Endothelial cell of umbilical vein (primary cell): Measurements from ENCODE around the gene REG3G. TPM values are rescaled to one million over a fixed set of nuclear protein-coding genes. Genes with fewer than 3 reads are reported as not detected.
"Not testable (repeated sequence)": the region's sequence is repeated elsewhere in the genome, so short reads cannot be mapped to it uniquely, and the experiment has no call there.

Experiments
- BruUV-seq: library from RNA; stranded (reverse); fragments of 400-500 nt; replicated peaks from 2 replicates; lab custom pipeline; 2021; lab: Mats Ljungman, UMichigan
- CTCF ChIA-PET: fragments of 300-600, 350-600 bp; sonication (Branson Sonifier 250); formaldehyde crosslinking; loops from one replicate; lab custom pipeline; 2021; ENCODE audit warnings: antibody characterized with exemption, inconsistent platforms; lab: Charles Lee
- POLR2A ChIA-PET: fragments of 300-600, 350-600 bp; sonication (Branson Sonifier 250); formaldehyde crosslinking; loops from one replicate; lab custom pipeline; 2021; ENCODE audit warnings: antibody characterized with exemption, inconsistent platforms; lab: Charles Lee
- DNase-seq: peaks from one replicate; pipeline ENCODE4 v3.0.0-alpha.2; 2011; ENCODE audit warnings: low read depth, low spot score
- FAIRE-seq: peaks from 2 replicates; lab custom pipeline; 2011; peaks lifted over from hg19 to GRCh38; lab: Jason Lieb, UNC
- H2AFZ ChIP-seq: 2 replicates; pipeline ENCODE4 v1.6.0; 2012; ENCODE audit warnings: low read depth, low read length, control low read depth, inconsistent platforms
- H3K27ac ChIP-seq: 2 replicates; pipeline ENCODE4 v1.5.1; 2011; ENCODE audit warnings: low read depth, mild to moderate bottlenecking, control low read depth, low read length, moderate library complexity; ENCODE audit not compliant: insufficient read depth
- H3K27me3 ChIP-seq, 2 experiments: 2 replicates each; pipeline versions ENCODE4 v1.6.0 to v1.6.1; 2011; ENCODE audit warnings: low read length in 2 of 2, mixed read lengths in 1 of 2; ENCODE audit not compliant: control insufficient read depth in 2 of 2, insufficient read depth in 2 of 2
- H3K36me3 ChIP-seq, 2 experiments: 2 replicates in 1 of 2; 3 replicates in 1 of 2; pipeline ENCODE4 v1.5.1; 2011; ENCODE audit warnings: low read length in 2 of 2, mild to moderate bottlenecking in 1 of 2, moderate library complexity in 1 of 2; ENCODE audit not compliant: control insufficient read depth in 2 of 2, insufficient read depth in 2 of 2; ENCODE audit errors: extremely low read depth in 1 of 2
- H3K4me1 ChIP-seq: 3 replicates; pipeline ENCODE4 v1.5.1; 2011; ENCODE audit warnings: mild to moderate bottlenecking, low read length; ENCODE audit not compliant: control insufficient read depth, insufficient read depth; ENCODE audit errors: extremely low read depth
- H3K4me2 ChIP-seq: 2 replicates; pipeline ENCODE4 v1.6.1; 2011; ENCODE audit warnings: low read length, control low read depth, mixed read lengths; ENCODE audit not compliant: insufficient read depth
- H3K4me3 ChIP-seq, 3 experiments: fragments of 200-600 bp in 1 of 3; sonication (generic), shearing (Covaris generic) in 1 of 3; replicated peaks in 1 of 3; 2 replicates each; pipeline ENCODE4 v1.5.1; 2011 to 2016; ENCODE audit warnings: control low read depth in 3 of 3, low read length in 3 of 3, mild to moderate bottlenecking in 2 of 3, inconsistent platforms in 1 of 3, low read depth in 1 of 3, moderate library complexity in 1 of 3; ENCODE audit not compliant: insufficient read depth in 1 of 3
- H3K79me2 ChIP-seq: 2 replicates; pipeline ENCODE4 v1.6.0; 2012; ENCODE audit warnings: low read length, inconsistent platforms; ENCODE audit not compliant: control insufficient read depth, insufficient read depth
- H3K9ac ChIP-seq: replicated peaks from 2 replicates; pipeline ENCODE3; 2011; ENCODE audit warnings: low read length, control low read depth; ENCODE audit not compliant: insufficient read depth; ENCODE audit errors: extremely low read depth
- H3K9me1 ChIP-seq: replicated peaks from 3 replicates; pipeline ENCODE4 v1.6.0; 2011; ENCODE audit warnings: mild to moderate bottlenecking, low read length; ENCODE audit not compliant: control insufficient read depth, insufficient read depth; ENCODE audit errors: extremely low read depth
- H3K9me3 ChIP-seq: replicated peaks from 2 replicates; pipeline ENCODE4 v1.5.1; 2012; ENCODE audit warnings: low read length, inconsistent platforms; ENCODE audit not compliant: control insufficient read depth, insufficient read depth
- H4K20me1 ChIP-seq: replicated peaks from 2 replicates; pipeline ENCODE3; 2011; ENCODE audit warnings: mild to moderate bottlenecking, low read length; ENCODE audit not compliant: control insufficient read depth, insufficient read depth; ENCODE audit errors: extremely low read depth
- CTCF ChIP-seq, 2 donors: IDR thresholded peaks; 1 replicate in 1 of 2; 2 replicates in 1 of 2; pipeline ENCODE4 v1.5.1; 2011; ENCODE audit warnings: low read length in 2 of 2, mild to moderate bottlenecking in 2 of 2, moderate library complexity in 2 of 2, control low read depth in 1 of 2, inconsistent platforms in 1 of 2, low read depth in 1 of 2; ENCODE audit not compliant: insufficient read depth in 1 of 2; ENCODE audit errors: extremely low read depth in 1 of 2
- EZH2 ChIP-seq: IDR thresholded peaks from 2 replicates; pipeline ENCODE4 v1.6.1; 2012; ENCODE audit warnings: borderline replicate concordance, low read depth, mild to moderate bottlenecking, moderate library complexity, low read length, inconsistent platforms; ENCODE audit not compliant: severe bottlenecking
- FOS ChIP-seq: IDR thresholded peaks from 2 replicates; pipeline ENCODE4 v1.6.1; 2011; ENCODE audit warnings: mild to moderate bottlenecking, low read length, moderate library complexity, borderline replicate concordance; ENCODE audit not compliant: insufficient read depth
- GATA2 ChIP-seq: IDR thresholded peaks from 2 replicates; pipeline ENCODE4 v1.7.0; 2011; ENCODE audit warnings: low read depth, mild to moderate bottlenecking, moderate library complexity, mixed read lengths, low read length; ENCODE audit not compliant: insufficient read length, insufficient read depth
- JUN ChIP-seq: IDR thresholded peaks from 2 replicates; pipeline ENCODE4 v1.6.1; 2011; ENCODE audit warnings: borderline replicate concordance, low read depth; ENCODE audit not compliant: insufficient read length, insufficient read depth
- MAX ChIP-seq: IDR thresholded peaks from 2 replicates; pipeline ENCODE4 v1.6.1; 2011; ENCODE audit not compliant: insufficient read depth, insufficient read length
- MYC ChIP-seq: IDR thresholded peaks from one replicate; pipeline ENCODE4 v1.6.1; 2011; ENCODE audit warnings: mild to moderate bottlenecking, low read depth, low read length
- POLR2A ChIP-seq: IDR thresholded peaks from 2 replicates; pipeline ENCODE4 v1.6.1; 2012; ENCODE audit warnings: low read depth, mild to moderate bottlenecking, control low read depth, low read length
- POLR2AphosphoS5 ChIP-seq: IDR thresholded peaks from 2 replicates; pipeline ENCODE4 v1.6.1; 2012; ENCODE audit warnings: low read depth, mild to moderate bottlenecking, control low read depth, low read length, moderate library complexity; ENCODE audit not compliant: insufficient read depth
- dilution Hi-C: fragments of 300-500 bp; cut with MboI; formaldehyde crosslinking; loops from one replicate; pipeline ENCODE4 v1.15.0; 2019; ENCODE audit warnings: low sequenced_read_pairs; ENCODE audit not compliant: extremely low pct_ligation_motif_present
- intact Hi-C: fragments of 100-400 bp; cut with micrococcal nuclease; formaldehyde crosslinking; loops from one replicate; pipeline ENCODE4 v1.10.0; 2022
- polyA plus RNA-seq, 4 experiments: library from polyadenylated mRNA; depleted of rRNA in 3 of 4; stranded (reverse) in 3 of 4; unstranded in 1 of 4; fragments of >200 nt; gene quantifications; 2 replicates each; pipeline versions ENCODE4 v1.2.1 to v1.2.3, GENCODE V29; 2011 to 2012; ENCODE audit warnings: missing spikeins in 1 of 4
- total RNA-seq: library from RNA; stranded (reverse); gene quantifications from 2 replicates; pipeline ENCODE4 v1.2.3, GENCODE V29; 2021

The REG3G gene
- total and polyA plus RNA-seq, 2 donors (not counting 3 experiments of a cell fraction or from before 2014, with no cell fraction given), result not detected

DNA sequence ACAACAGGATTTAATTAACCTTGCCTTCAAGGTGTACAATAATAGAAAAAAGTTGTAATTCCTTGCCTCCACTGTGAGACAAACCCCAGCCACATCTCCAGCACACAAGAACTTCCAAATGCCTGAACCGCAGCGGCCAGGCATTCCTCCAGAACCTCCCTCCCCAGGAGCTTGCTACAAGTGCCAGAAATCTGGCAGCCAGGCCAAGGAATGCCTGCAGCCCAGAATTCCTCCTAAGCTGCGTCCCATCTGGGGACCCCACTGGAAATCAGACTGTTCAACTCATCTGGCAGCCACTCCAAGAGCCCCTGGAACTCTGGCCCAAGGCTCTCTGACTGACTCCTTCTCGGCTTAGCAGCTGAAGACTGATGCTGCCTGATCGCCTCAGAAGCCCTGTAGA lies 28.0 kb downstream of the REG3G start:
- intact Hi-C loops, H3K9ac ChIP-seq, H2AFZ ChIP-seq, POLR2A ChIA-PET, H3K9me3 ChIP-seq, DNase-seq, H4K20me1 ChIP-seq, CTCF ChIA-PET, BruUV-seq, H3K27me3 ChIP-seq, H3K4me1 ChIP-seq, H3K36me3 ChIP-seq, H3K4me3 ChIP-seq, H3K79me2 ChIP-seq, H3K27ac ChIP-seq, FAIRE-seq, dilution Hi-C loops, H3K9me1 ChIP-seq, H3K4me2 ChIP-seq: not testable (repeated sequence)

- H4K20me1 ChIP-seq, H3K4me3 ChIP-seq, H3K4me2 ChIP-seq, H3K9ac ChIP-seq, POLR2A ChIA-PET, H3K79me2 ChIP-seq, H3K27me3 ChIP-seq, H3K4me1 ChIP-seq, H3K27ac ChIP-seq, intact Hi-C loops, BruUV-seq, H2AFZ ChIP-seq, CTCF ChIA-PET, FAIRE-seq, H3K36me3 ChIP-seq, DNase-seq, H3K9me1 ChIP-seq, dilution Hi-C loops, H3K9me3 ChIP-seq: not testable (repeated sequence)
These were observed 29.3 kb downstream of the REG3G start for GRCh38 chr2:79054769-79055168.

GRCh38 chr2:79065201-79065600 lies 39.7 kb downstream of the REG3G start:
- no peak for DNase-seq
- POLR2A ChIA-PET, result no interaction called here
- dilution Hi-C loops, result no loop called here

More at GRCh38 chr2:79065201-79065600, 39.7 kb downstream of the REG3G start:
- Histone ChIP-seq H3K4me1 (no peaks in the 10 kb centered on the region), H3K4me3 (no peak overlapping the region), H3K9me3 (peaks cover under 1% of the 10 kb centered on the region), H3K79me2 (no peaks in the 10 kb centered on the region), H3K9me1 (no peaks in the 10 kb centered on the region), H3K27ac (no peak overlapping the region), H2AFZ (no peak overlapping the region), H3K9ac (no peak overlapping the region), H3K36me3 (no peaks in the 10 kb centered on the region), H3K4me2 (no peak overlapping the region), H3K27me3 (no peaks in the 10 kb centered on the region), H4K20me1 (no peaks in the 10 kb centered on the region)
- FAIRE-seq, result no peak
- CTCF ChIA-PET, result no interaction called here
- intact Hi-C loops, result no loop called here
- TF ChIP-seq GATA2, result no peak
- TF ChIP-seq JUN, result no peak
- TF ChIP-seq MYC, result no peak
- no peak for TF ChIP-seq EZH2
- TF ChIP-seq POLR2AphosphoS5, result no peak
- TF ChIP-seq FOS, result no peak
- no peak for TF ChIP-seq CTCF (IDR thresholded peaks at IDR 0.05; ENCODE audit: extremely low read depth in 1 of 2, insufficient read depth in 1 of 2, low read depth in 1 of 2, low read length in 2 of 2)
- no peak for TF ChIP-seq POLR2A
- no peak for TF ChIP-seq MAX
- BruUV-seq, result no TSS peak
